ENCODE results near the gene NRG3.

The NRG3 gene

DNA sequence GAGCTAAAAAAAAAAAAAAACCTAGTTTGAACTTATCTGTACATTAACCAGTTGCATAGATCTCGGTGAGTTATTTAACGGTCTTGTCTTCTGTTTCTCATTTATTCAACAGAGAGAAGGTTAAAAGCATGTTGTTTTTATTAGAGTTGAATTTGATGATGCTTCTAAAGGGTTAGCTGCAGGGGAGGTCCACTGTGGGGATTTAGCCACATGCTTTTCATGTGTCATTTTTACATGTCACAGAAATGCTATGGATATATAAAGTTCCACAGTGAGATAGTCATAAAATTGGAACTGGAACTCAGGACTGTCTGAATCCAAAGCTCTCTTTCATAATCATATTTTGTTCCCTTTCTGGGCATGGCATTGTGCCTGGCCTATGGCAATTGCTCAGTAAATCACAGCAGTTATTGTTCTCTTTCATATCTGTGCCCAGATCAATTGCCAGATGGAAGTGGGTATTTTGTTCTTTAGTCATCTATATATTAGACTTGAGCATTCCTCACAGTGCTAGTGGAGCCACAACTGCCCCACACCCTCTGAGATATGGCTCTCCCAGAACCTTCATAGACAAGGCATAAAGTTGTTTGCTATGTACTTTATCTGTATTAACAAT, 578.8 kb downstream of the NRG3 start:
- Histone ChIP-seq H3K27ac (ENCODE audit: low read depth, low read length) (no peak overlapping the region), H3K4me3 (ENCODE audit: low read depth in 1 of 2, low read length in 2 of 2) (no peak overlapping the region), H3K27me3 (ENCODE audit: control insufficient read depth in 1 of 2, insufficient read depth in 2 of 2, low read length in 2 of 2) (no peaks in the 10 kb centered on the region), H3K4me1 (ENCODE audit: control insufficient read depth in 1 of 2, insufficient read depth in 2 of 2, low read length in 2 of 2) (no peaks in the 10 kb centered on the region), H3K9ac (ENCODE audit: low read depth in 1 of 2, low read length in 2 of 2) (no peak overlapping the region), H3K36me3 (ENCODE audit: control insufficient read depth in 1 of 2, insufficient read depth in 2 of 2, low read length in 2 of 2) (no peaks in the 10 kb centered on the region), H3K9me3 (ENCODE audit: control insufficient read depth in 1 of 2, low read length in 2 of 2) (peaks cover 0 to 10% of the 10 kb centered on the region in 2 donors)

DNA sequence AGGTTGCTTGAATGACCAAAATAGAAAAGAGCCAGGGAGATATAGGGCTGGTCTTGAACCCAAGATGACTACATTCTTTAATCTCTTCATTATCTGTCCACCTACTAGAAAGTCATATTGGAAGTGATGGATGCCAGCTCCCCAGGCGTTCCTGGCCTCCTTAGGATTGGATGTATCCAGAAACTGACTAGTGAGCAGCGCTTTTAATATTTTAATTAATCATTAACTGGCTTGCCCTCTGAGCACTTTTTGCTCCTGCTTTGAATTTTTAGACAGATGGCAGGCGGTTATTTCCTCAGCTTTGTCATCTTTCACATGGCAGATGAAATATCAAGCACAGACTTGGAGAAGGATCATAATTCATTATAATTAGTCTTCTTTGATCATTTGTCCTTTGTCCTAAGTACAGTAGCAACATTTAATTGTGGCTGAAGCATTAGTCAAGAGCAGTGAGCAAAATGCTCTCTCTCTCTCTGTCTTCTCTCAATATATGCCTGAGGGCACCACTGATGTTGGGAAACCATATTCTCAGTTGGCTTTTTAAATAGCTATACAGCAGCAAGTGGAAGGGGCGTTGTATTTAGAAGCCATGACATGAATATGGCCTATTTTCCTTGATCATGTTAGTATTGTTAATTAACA, 588.0 kb downstream of the NRG3 start:
- Histone ChIP-seq H3K4me3 (ENCODE audit: low read depth in 1 of 2, low read length in 2 of 2) (no peak overlapping the region), H3K27ac (ENCODE audit: low read depth, low read length) (no peak overlapping the region), H3K36me3 (ENCODE audit: control insufficient read depth in 1 of 2, insufficient read depth in 2 of 2, low read length in 2 of 2) (no peaks in the 10 kb centered on the region), H3K9me3 (ENCODE audit: control insufficient read depth in 1 of 2, low read length in 2 of 2) (peaks cover 4 to 8% of the 10 kb centered on the region in 2 donors), H3K4me1 (ENCODE audit: control insufficient read depth in 1 of 2, insufficient read depth in 2 of 2, low read length in 2 of 2) (no peaks in the 10 kb centered on the region), H3K9ac (ENCODE audit: low read depth in 1 of 2, low read length in 2 of 2) (no peak overlapping the region), H3K27me3 (ENCODE audit: control insufficient read depth in 1 of 2, insufficient read depth in 2 of 2, low read length in 2 of 2) (no peaks in the 10 kb centered on the region)

DNA sequence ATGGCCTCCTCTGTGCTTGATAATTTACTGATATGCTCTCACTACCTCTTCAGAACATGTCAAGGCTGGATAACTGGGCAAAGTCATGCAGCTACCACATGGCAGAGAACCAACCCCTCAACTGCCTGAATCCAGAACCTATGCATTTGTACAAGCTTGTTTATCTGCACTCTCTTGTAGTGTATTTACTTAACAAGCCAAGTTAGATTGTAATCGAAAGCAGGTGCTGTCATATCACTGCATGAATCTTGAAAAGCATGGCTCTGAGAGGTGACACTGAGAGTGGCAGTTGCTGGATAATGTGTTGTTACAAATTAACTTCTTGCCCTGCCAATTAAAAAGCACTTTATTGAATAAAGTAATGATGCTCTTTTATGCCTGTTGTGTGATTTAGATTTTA, 588.6 kb downstream of the NRG3 start:
- Histone ChIP-seq H3K36me3 (ENCODE audit: control insufficient read depth in 1 of 2, insufficient read depth in 2 of 2, low read length in 2 of 2) (no peaks in the 10 kb centered on the region), H3K9ac (ENCODE audit: low read depth in 1 of 2, low read length in 2 of 2) (no peak overlapping the region), H3K4me1 (ENCODE audit: control insufficient read depth in 1 of 2, insufficient read depth in 2 of 2, low read length in 2 of 2) (no peaks in the 10 kb centered on the region), H3K27ac (ENCODE audit: low read depth, low read length) (no peak overlapping the region), H3K27me3 (ENCODE audit: control insufficient read depth in 1 of 2, insufficient read depth in 2 of 2, low read length in 2 of 2) (no peaks in the 10 kb centered on the region), H3K4me3 (ENCODE audit: low read depth in 1 of 2, low read length in 2 of 2) (no peak overlapping the region), H3K9me3 (ENCODE audit: control insufficient read depth in 1 of 2, low read length in 2 of 2) (peaks cover 4 to 13% of the 10 kb centered on the region in 2 donors)

DNA sequence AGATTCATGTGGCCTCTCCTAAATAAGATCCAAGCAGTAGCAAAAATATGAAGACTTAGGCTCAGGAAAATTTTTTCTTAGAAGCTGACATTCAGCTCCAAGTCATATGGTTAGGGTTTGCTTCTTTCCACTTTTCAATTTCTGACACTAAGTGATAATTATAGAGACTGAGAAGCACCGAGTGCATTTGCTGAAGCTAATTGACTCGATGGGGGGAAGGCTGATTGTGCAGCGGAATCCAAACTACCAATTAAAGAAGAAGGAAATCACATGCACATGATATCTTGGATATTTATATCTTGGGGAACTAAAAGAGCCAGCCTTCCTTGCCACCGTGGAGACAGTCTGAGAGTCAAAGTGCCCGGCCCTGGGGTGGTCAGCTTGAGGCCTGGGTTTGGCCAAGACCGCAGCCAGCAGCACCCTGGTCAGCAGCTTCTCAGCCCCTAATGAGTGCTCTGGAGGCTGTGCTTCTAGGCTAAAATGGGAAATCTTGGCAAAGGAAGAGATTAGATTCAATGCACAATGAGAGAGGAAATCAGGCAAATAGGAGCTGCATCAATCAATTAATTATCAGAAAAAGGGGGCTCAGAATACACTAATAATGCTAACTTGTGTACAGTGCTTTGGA, 589.3 kb downstream of the NRG3 start:
- no peak overlapping the region for H3K9ac ChIP-seq (ENCODE audit: low read depth in 1 of 2, low read length in 2 of 2)

DNA sequence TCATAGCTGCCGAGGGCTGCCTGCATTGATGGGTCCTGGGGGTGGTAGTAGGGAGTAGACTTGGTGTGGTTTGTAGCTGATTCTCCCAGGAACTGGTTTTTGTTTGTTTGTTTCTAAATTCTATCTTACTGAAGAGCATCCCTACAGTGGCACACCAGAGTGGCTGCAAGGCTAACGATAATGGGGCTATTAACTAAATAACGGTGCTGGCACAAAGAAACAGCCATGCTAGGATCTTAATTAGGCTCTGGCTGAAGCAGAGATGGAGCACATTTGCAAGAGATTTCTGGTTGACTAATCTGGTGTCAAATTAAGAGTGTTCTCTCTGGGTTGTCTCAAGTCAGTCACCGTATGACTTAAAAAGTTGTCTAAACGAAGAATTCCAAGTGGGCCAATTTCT, 590.0 kb downstream of the NRG3 start:
- H3K4me1 ChIP-seq (ENCODE audit: control insufficient read depth in 1 of 2, insufficient read depth in 2 of 2, low read length in 2 of 2) = no peaks in the 10 kb centered on the region
- no peaks in the 10 kb centered on the region for H3K36me3 ChIP-seq (ENCODE audit: control insufficient read depth in 1 of 2, insufficient read depth in 2 of 2, low read length in 2 of 2)
- H3K27me3 ChIP-seq (ENCODE audit: control insufficient read depth in 1 of 2, insufficient read depth in 2 of 2, low read length in 2 of 2) = no peaks in the 10 kb centered on the region
- H3K9me3 ChIP-seq (ENCODE audit: control insufficient read depth in 1 of 2, low read length in 2 of 2) = peaks cover 0 to 13% of the 10 kb centered on the region in 2 donors
- no peak overlapping the region for H3K9ac ChIP-seq (ENCODE audit: low read depth in 1 of 2, low read length in 2 of 2)
- no peak overlapping the region for H3K4me3 ChIP-seq (ENCODE audit: low read depth in 1 of 2, low read length in 2 of 2)
- no peak overlapping the region for H3K27ac ChIP-seq (ENCODE audit: low read depth, low read length)

More for the DNA sequence above, 589.3 kb downstream of the NRG3 start:
- Histone ChIP-seq H3K27me3 (ENCODE audit: control insufficient read depth in 1 of 2, insufficient read depth in 2 of 2, low read length in 2 of 2) (no peaks in the 10 kb centered on the region), H3K27ac (ENCODE audit: low read depth, low read length) (no peak overlapping the region), H3K9me3 (ENCODE audit: control insufficient read depth in 1 of 2, low read length in 2 of 2) (peaks cover 0 to 13% of the 10 kb centered on the region in 2 donors), H3K4me3 (ENCODE audit: low read depth in 1 of 2, low read length in 2 of 2) (no peak overlapping the region), H3K4me1 (ENCODE audit: control insufficient read depth in 1 of 2, insufficient read depth in 2 of 2, low read length in 2 of 2) (no peaks in the 10 kb centered on the region), H3K36me3 (ENCODE audit: control insufficient read depth in 1 of 2, insufficient read depth in 2 of 2, low read length in 2 of 2) (no peaks in the 10 kb centered on the region)

DNA sequence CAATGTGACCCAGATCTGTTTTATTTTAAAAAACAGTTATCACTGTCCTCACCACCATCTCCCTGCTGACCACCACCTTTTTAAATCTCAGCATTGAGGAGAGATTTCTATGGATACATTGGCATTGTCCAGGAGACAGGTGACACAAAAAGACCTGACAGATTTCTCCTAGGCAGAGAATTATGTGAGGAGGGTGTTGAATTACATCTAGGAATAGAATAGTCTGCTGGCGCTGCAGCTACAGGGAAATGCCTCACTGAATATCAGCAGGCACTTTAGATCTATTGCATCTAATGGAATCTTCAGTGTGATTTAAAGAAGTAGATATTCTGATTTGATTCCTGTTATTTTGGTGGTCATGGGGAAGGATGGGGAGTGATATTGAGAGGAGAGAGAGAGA, 593.5 kb downstream of the NRG3 start:
- H3K9ac ChIP-seq (ENCODE audit: low read depth in 1 of 2, low read length in 2 of 2) = no peak overlapping the region
- peaks cover 2 to 8% of the 10 kb centered on the region in 2 donors for H3K9me3 ChIP-seq (ENCODE audit: control insufficient read depth in 1 of 2, low read length in 2 of 2)
- no peak overlapping the region for H3K4me3 ChIP-seq (ENCODE audit: low read depth in 1 of 2, low read length in 2 of 2)
- no peak overlapping the region for H3K27ac ChIP-seq (ENCODE audit: low read depth, low read length)
- no peaks in the 10 kb centered on the region for H3K36me3 ChIP-seq (ENCODE audit: control insufficient read depth in 1 of 2, insufficient read depth in 2 of 2, low read length in 2 of 2)
- no peaks in the 10 kb centered on the region for H3K27me3 ChIP-seq (ENCODE audit: control insufficient read depth in 1 of 2, insufficient read depth in 2 of 2, low read length in 2 of 2)
- H3K4me1 ChIP-seq (ENCODE audit: control insufficient read depth in 1 of 2, insufficient read depth in 2 of 2, low read length in 2 of 2) = no peaks in the 10 kb centered on the region

DNA sequence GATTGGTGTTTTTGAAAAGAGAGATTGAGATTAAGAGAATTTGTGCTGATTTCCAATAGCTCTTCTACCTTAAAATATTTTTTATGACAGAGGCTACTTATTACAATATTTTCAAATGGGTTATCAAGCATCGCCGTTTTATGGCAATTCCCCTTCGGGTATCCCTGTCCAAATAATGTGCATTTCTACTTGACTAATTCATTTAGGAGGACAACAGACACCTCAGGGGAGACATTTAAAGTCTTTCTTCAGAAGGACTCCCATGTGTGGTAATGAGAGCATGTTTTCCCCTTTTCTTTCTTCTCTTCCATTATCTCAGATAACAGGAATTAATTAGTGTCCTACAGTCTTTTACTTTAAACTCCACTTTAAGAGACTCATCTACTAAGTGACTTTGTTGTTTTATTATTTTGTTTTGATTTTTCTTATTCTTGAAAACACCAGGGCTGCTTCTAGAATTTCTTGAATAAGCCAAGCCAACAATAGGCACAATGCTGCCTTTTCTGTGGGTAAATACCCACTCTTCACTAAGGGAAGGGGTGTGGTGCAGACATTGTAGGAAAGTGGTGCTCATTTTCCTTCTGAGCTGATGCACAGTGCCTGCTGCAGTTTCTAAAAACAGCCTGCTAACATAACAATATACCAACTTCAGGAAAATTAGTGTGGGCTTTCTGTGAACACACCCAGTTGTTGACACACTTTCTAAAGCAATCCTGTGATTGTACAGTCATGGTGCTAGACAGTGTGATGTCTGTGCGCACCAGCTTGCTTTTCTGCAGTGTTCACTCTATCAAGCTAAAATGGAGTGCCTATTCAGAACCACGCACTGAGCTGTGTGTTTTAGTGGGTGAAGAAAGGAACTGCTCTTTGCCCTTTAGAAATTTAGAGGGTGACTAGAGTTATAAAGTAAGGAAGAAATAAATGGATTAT, 597.7 kb downstream of the NRG3 start:
- H3K4me1 ChIP-seq (ENCODE audit: control insufficient read depth in 1 of 2, insufficient read depth in 2 of 2, low read length in 2 of 2) = no peaks in the 10 kb centered on the region

DNA sequence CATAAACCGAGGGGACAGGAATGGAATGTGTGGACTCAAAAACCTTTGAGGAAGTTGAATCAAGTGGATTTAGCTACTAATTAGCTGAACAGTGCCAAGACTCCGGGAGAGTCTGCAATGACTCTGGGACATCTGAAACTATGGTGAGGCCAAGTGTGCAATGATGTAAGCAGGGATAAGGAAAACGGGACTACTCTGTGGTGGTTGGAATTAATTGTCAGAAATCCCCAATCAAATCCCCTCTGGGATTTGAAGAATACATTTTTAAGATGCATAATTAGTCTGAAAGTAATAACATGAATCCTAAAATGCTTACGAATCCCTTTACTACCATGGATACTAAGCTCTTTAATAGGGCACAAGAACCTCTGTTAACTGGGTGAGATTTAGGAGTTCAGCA, 602.8 kb downstream of the NRG3 start:
- no peaks in the 10 kb centered on the region for H3K4me1 ChIP-seq (ENCODE audit: control insufficient read depth in 1 of 2, insufficient read depth in 2 of 2, low read length in 2 of 2)
- no peak overlapping the region for H3K9ac ChIP-seq (ENCODE audit: low read depth in 1 of 2, low read length in 2 of 2)
- no peaks in the 10 kb centered on the region for H3K27me3 ChIP-seq (ENCODE audit: control insufficient read depth in 1 of 2, insufficient read depth in 2 of 2, low read length in 2 of 2)
- H3K36me3 ChIP-seq (ENCODE audit: control insufficient read depth in 1 of 2, insufficient read depth in 2 of 2, low read length in 2 of 2) = no peaks in the 10 kb centered on the region
- peaks cover 4 to 15% of the 10 kb centered on the region in 2 donors for H3K9me3 ChIP-seq (ENCODE audit: control insufficient read depth in 1 of 2, low read length in 2 of 2)
- no peak overlapping the region for H3K27ac ChIP-seq (ENCODE audit: low read depth, low read length)
- H3K4me3 ChIP-seq (ENCODE audit: low read depth in 1 of 2, low read length in 2 of 2) = no peak overlapping the region

More for the DNA sequence above, 597.7 kb downstream of the NRG3 start:
- Histone ChIP-seq H3K9me3 (ENCODE audit: control insufficient read depth in 1 of 2, low read length in 2 of 2) (peaks cover 4 to 18% of the 10 kb centered on the region in 2 donors), H3K4me3 (ENCODE audit: low read depth in 1 of 2, low read length in 2 of 2) (no peak overlapping the region), H3K36me3 (ENCODE audit: control insufficient read depth in 1 of 2, insufficient read depth in 2 of 2, low read length in 2 of 2) (no peaks in the 10 kb centered on the region), H3K27me3 (ENCODE audit: control insufficient read depth in 1 of 2, insufficient read depth in 2 of 2, low read length in 2 of 2) (no peaks in the 10 kb centered on the region), H3K27ac (ENCODE audit: low read depth, low read length) (no peak overlapping the region), H3K9ac (ENCODE audit: low read depth in 1 of 2, low read length in 2 of 2) (no peak overlapping the region)

DNA sequence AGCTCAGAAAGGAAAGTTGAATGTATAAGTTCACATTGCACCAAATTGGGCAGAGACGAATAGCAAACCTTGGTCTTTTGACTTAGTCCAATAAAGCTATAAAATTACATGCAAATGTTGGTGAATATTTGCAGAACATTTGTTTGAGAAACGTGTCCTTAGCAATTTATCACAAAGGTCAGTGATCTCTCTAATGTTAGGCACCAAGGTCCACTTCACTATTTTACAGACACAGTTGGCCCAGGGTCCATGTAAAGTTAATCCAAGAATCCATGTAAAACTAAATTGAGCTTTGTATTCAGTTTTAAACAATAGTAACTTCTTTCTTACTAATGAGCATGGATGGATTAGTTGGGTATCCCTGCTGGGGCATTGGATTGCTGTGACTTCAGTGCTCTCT, 617.7 kb downstream of the NRG3 start:
- no peak overlapping the region for H3K4me3 ChIP-seq (ENCODE audit: low read depth in 1 of 2, low read length in 2 of 2)
- H3K9me3 ChIP-seq (ENCODE audit: control insufficient read depth in 1 of 2, low read length in 2 of 2) = peaks cover 2 to 3% of the 10 kb centered on the region in 2 donors
- H3K36me3 ChIP-seq (ENCODE audit: control insufficient read depth in 1 of 2, insufficient read depth in 2 of 2, low read length in 2 of 2) = no peaks in the 10 kb centered on the region
- H3K4me1 ChIP-seq (ENCODE audit: control insufficient read depth in 1 of 2, insufficient read depth in 2 of 2, low read length in 2 of 2) = no peaks in the 10 kb centered on the region
- no peak overlapping the region for H3K27ac ChIP-seq (ENCODE audit: low read depth, low read length)
- no peaks in the 10 kb centered on the region for H3K27me3 ChIP-seq (ENCODE audit: control insufficient read depth in 1 of 2, insufficient read depth in 2 of 2, low read length in 2 of 2)
- no peak overlapping the region for H3K9ac ChIP-seq (ENCODE audit: low read depth in 1 of 2, low read length in 2 of 2)

DNA sequence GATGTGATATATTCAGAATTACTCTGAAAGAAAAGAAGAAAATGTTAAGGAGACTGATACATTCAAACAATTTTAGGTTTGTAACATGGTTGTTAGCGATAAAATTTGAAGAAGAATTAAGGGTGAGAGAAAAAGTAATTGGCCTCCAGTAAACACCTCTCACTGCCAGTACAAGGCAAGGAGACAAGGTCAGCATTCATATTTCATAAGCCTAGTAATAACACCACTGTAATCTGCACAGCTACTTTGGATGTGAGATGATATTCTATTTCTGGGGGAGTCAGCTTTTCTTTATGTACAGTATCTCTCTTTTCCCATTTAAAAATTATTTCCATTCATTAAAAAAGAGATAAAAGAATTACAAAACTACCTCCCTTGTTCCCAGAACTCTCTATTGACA, 621.1 kb downstream of the NRG3 start:
- H3K36me3 ChIP-seq (ENCODE audit: control insufficient read depth in 1 of 2, insufficient read depth in 2 of 2, low read length in 2 of 2) = no peaks in the 10 kb centered on the region
- H3K9ac ChIP-seq (ENCODE audit: low read depth in 1 of 2, low read length in 2 of 2) = no peak overlapping the region
- H3K4me1 ChIP-seq (ENCODE audit: control insufficient read depth in 1 of 2, insufficient read depth in 2 of 2, low read length in 2 of 2) = no peaks in the 10 kb centered on the region
- H3K4me3 ChIP-seq (ENCODE audit: low read depth in 1 of 2, low read length in 2 of 2) = no peak overlapping the region
- H3K9me3 ChIP-seq (ENCODE audit: control insufficient read depth in 1 of 2, low read length in 2 of 2) = peaks cover 2 to 8% of the 10 kb centered on the region in 2 donors
- H3K27ac ChIP-seq (ENCODE audit: low read depth, low read length) = no peak overlapping the region
- no peaks in the 10 kb centered on the region for H3K27me3 ChIP-seq (ENCODE audit: control insufficient read depth in 1 of 2, insufficient read depth in 2 of 2, low read length in 2 of 2)

Measured in duodenal mucosa (tissue), 2 donors.